HL-60 (cell line): ENCODE measurements around the gene ADAM15.

Source experiments
- CTCF ChIP-seq: IDR thresholded peaks from one replicate; pipeline ENCODE4 v1.5.1; 2011; ENCODE audit warnings: low read length, control low read depth, inconsistent platforms; ENCODE audit not compliant: insufficient read depth
- POLR2AphosphoS5 ChIP-seq: IDR thresholded peaks from 2 replicates; pipeline ENCODE4 v1.6.1; 2012; ENCODE audit warnings: low read depth
- REST ChIP-seq: IDR thresholded peaks from 2 replicates; pipeline ENCODE4 v1.6.1; 2012; ENCODE audit warnings: low read depth; ENCODE audit not compliant: insufficient replicate concordance
- SPI1 ChIP-seq: IDR thresholded peaks from 2 replicates; pipeline ENCODE4 v1.6.1; 2012; ENCODE audit warnings: low read depth, mild to moderate bottlenecking, borderline replicate concordance

- no peak for TF ChIP-seq CTCF
- no peak for TF ChIP-seq POLR2AphosphoS5
- no peak for TF ChIP-seq REST
- no peak for TF ChIP-seq SPI1
Measured at GRCh38 chr1:155094622-155094948, 43.5 kb downstream of the ADAM15 start.
